T47D (cell line): ENCODE results near the gene SPEF2.

ENCODE experiments used
- DNase-seq, 2 experiments: peaks; one replicate each; pipeline versions ENCODE4 v3.0.0 to v3.0.0-alpha.2; 2011 to 2012; ENCODE audit warnings: low read depth in 1 of 2, low spot score in 1 of 2
- JUND ChIP-seq: IDR thresholded peaks from 2 replicates; pipeline ENCODE4 v1.6.1; 2012; ENCODE audit warnings: low read depth
- in situ Hi-C: cut with HindIII; loops from 2 replicates; pipeline ENCODE4 v1.10.0; 2016; ENCODE audit warnings: low sequenced_read_pairs, low pct_unique_long_range_greater_than_20kb

The SPEF2 gene

DNA sequence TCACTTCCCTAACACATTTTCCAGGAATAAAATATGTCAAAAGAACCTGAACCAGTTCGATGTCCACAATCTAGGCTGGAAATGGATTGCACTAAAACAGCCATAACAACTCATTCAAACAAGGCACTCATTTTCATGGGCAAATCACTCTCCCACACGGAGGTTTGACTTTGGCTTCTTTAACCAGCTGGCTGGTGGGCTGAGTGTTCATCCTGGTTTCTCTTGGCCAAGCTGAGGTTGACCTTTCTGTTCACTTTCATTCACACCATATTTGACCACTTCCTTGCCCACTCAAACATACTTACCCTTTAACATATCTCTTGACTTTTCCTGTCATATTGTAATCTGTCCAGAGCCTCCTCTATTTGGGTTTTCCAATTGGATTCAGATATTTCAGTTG, 244.5 kb downstream of the SPEF2 start:
- in situ Hi-C loops: no loop called here

DNA sequence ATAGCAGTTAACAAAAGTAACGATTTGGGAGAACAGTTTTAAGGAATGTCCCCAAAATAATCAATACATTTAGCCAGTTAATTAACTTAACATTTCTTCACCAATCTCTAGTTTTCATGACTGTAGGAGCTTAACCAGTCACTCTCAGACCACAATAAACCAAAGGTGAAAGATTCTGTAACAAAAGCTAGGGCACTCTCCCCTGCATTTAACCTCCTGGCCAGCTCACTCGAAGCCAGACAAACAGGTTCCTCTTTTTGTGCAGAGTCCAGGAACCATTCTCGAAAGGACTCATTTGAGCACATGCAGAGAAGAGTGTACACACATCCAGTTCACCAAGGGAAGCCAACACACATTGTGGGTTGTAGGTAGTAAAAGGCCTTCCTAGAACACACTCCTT, 245.5 kb downstream of the SPEF2 start:
- in situ Hi-C loops: no loop called here
- DNase-seq: peak; percentile 17 to 80
- TF ChIP-seq JUND: no peak

More for the DNA sequence above, 244.5 kb downstream of the SPEF2 start:
- TF ChIP-seq JUND: no peak
- no peak for DNase-seq
